Small intestine (tissue), 7 donors: ENCODE data around the gene DBX1. TPM values are rescaled to one million over a fixed set of nuclear protein-coding genes. Genes with fewer than 3 reads are reported as not detected.
A peak's percentile ranks its signal among the peaks of the same experiment; 100 is the strongest.

Source experiments
- DNase-seq, 2 donors: peaks; one replicate each; pipeline versions ENCODE4 v3.0.0 to v3.0.0-alpha.2; 2013
- FAIRE-seq: peaks from 2 replicates; lab custom pipeline; 2012; peaks lifted over from hg19 to GRCh38; lab: Jason Lieb, UNC
- H3K27ac ChIP-seq, 3 donors: one replicate each; pipeline ENCODE4 v1.5.1; 2013; ENCODE audit warnings: low read length in 2 of 3, mild to moderate bottlenecking in 2 of 3, control low read depth in 1 of 3, inconsistent platforms in 1 of 3, low read depth in 1 of 3, moderate library complexity in 1 of 3
- H3K27me3 ChIP-seq, 3 donors: one replicate each; pipeline ENCODE4 v1.6.1; 2013; ENCODE audit warnings: low read length in 3 of 3, inconsistent platforms in 1 of 3; ENCODE audit not compliant: control insufficient read depth in 3 of 3, insufficient read depth in 3 of 3
- H3K36me3 ChIP-seq, 3 donors: one replicate each; pipeline ENCODE4 v1.6.1; 2013; ENCODE audit warnings: low read length in 3 of 3, inconsistent platforms in 1 of 3, low read depth in 1 of 3, mild to moderate bottlenecking in 1 of 3, moderate library complexity in 1 of 3; ENCODE audit not compliant: control insufficient read depth in 3 of 3, insufficient read depth in 2 of 3
- H3K4me1 ChIP-seq, 3 donors: one replicate each; pipeline ENCODE4 v1.6.1; 2013; ENCODE audit warnings: low read length in 2 of 3, inconsistent platforms in 1 of 3, low read depth in 1 of 3, mild to moderate bottlenecking in 1 of 3, moderate library complexity in 1 of 3; ENCODE audit not compliant: control insufficient read depth in 3 of 3, insufficient read depth in 2 of 3
- H3K4me3 ChIP-seq, 3 donors: one replicate each; pipeline ENCODE4 v1.5.1; 2013; ENCODE audit warnings: low read length in 3 of 3, control low read depth in 1 of 3, inconsistent platforms in 1 of 3, low read depth in 1 of 3, mild to moderate bottlenecking in 1 of 3, moderate library complexity in 1 of 3
- H3K9me3 ChIP-seq, 2 donors: one replicate each; pipeline ENCODE4 v1.6.1; 2013; ENCODE audit warnings: low read depth in 1 of 2, low read length in 1 of 2; ENCODE audit not compliant: control insufficient read depth in 2 of 2, insufficient read depth in 1 of 2
- WGBS, 3 donors: extraction: QIAGEN DNeasy Blood & Tissue Kit; methylation state at CpG; one replicate each; pipeline ENCODE4 v1.1.7; 2013; 5-methylcytosine and 5-hydroxymethylcytosine counted together
- polyA plus RNA-seq, 4 donors: library from polyadenylated mRNA; stranded (reverse) in 3 of 4; unstranded in 1 of 4; fragments of 200-250 nt in 3 of 4; fragments of 120-200 nt in 1 of 4; gene quantifications; one replicate each; pipeline versions ENCODE4 v1.2.1 to v1.2.3, GENCODE V29; 2013
- donor health status: healthy with polysubstance abuse.
- donor health status: control.
- donor health status: control.
- donor health status: Bipolar disorder and iron deficiency.
- donor health status: healthy.

DBX1 gene
- polyA plus RNA-seq, 4 donors: not detected

GRCh38 chr11:20110908-20111669 is 49.2 kb downstream of the DBX1 start:
- Histone ChIP-seq H3K9me3 (no peaks in the 10 kb centered on the region), H3K4me3 (no peak overlapping the region), H3K27ac (no peak overlapping the region), H3K4me1 (peaks cover 0 to 14% (median 1%) of the 10 kb centered on the region in 3 donors), H3K27me3 (no peaks in the 10 kb centered on the region), H3K36me3 (peaks cover 0 to 17% (median 0%) of the 10 kb centered on the region in 3 donors)
- no peak for FAIRE-seq
- WGBS, 3 donors: 22 to 33% (median 22%) methylated on average over 8 of the region's 8 CpGs
- DNase-seq: peak; percentile 64 to 78

GRCh38 chr11:20109731-20110445 is 50.4 kb downstream of the DBX1 start:
- Histone ChIP-seq H3K27ac (no peak overlapping the region), H3K36me3 (peaks cover 0 to 22% (median 0%) of the 10 kb centered on the region in 3 donors), H3K4me3 (no peak overlapping the region), H3K4me1 (peaks cover 0 to 14% (median 1%) of the 10 kb centered on the region in 3 donors), H3K9me3 (no peaks in the 10 kb centered on the region), H3K27me3 (no peaks in the 10 kb centered on the region)
- DNase-seq (no peak), FAIRE-seq (no peak)
- WGBS, 3 donors: 91 to 94% (median 93%) methylated on average over 9 of the region's 9 CpGs

Other genes starting within 250 kb of the DBX1 start
- 100 to 1,000 TPM in 2 of 4 donors, 10 to 100 TPM in 2; 31.1 to 309 (median 172) TPM for gene HTATIP2, start 203.2 kb upstream of the DBX1 start, polyA plus RNA-seq
- gene PRMT3, start 227.2 kb upstream of the DBX1 start, polyA plus RNA-seq: 10 to 100 TPM in 2 of 4 donors, 1 to 10 TPM in 2; 9.2 to 14.3 (median 10.0) TPM